Measurements from ENCODE around the gene UFSP1.

GRCh38 chr7:100864263-100864845 lies 25.2 kb downstream of the UFSP1 start:
- TF ChIP-seq CTCF (conservative IDR thresholded peaks at IDR 0.05), result no peak
- TF ChIP-seq ZFX (IDR thresholded peaks at IDR 0.05), result no peak

All from C4-2B (cell line).